Psoas muscle (tissue), 8 donors: ENCODE data around the gene MOB3B. TPM values are rescaled to one million over a fixed set of nuclear protein-coding genes. Genes with fewer than 3 reads are reported as not detected.

ENCODE experiments used
- ATAC-seq, 4 donors: fragments of 200-7000 bp; cut with Tn5 transposase; one replicate each; pipeline ENCODE4 v1.9.1; 2020; ENCODE audit warnings: moderate library complexity in 3 of 4, mild to moderate bottlenecking in 2 of 4
- DNase-seq, 2 donors: peaks; one replicate each; pipeline ENCODE4 v3.0.0-alpha.2; 2020
- H3K27ac ChIP-seq: fragments of 200-600 bp; one replicate; pipeline ENCODE4 v1.8.0; 2022
- H3K27me3 ChIP-seq, 3 donors: fragments of 200-600 bp in 1 of 3; one replicate each; pipeline versions ENCODE4 v1.6.1 to v1.8.0; 2013 to 2022; ENCODE audit warnings: low read length in 2 of 3, mild to moderate bottlenecking in 2 of 3, moderate library complexity in 1 of 3; ENCODE audit not compliant: insufficient read depth in 3 of 3
- H3K36me3 ChIP-seq, 2 donors: fragments of 200-600 bp in 1 of 2; one replicate each; pipeline versions ENCODE4 v1.6.1 to v1.8.0; 2013 to 2022; ENCODE audit warnings: low read depth in 1 of 2, mild to moderate bottlenecking in 1 of 2, moderate library complexity in 1 of 2; ENCODE audit not compliant: insufficient read depth in 1 of 2
- H3K4me1 ChIP-seq: fragments of 200-600 bp; one replicate; pipeline ENCODE4 v1.8.0; 2022
- H3K4me3 ChIP-seq: fragments of 200-600 bp; one replicate; pipeline ENCODE4 v1.8.0; 2022; ENCODE audit warnings: mild to moderate bottlenecking
- H3K9me3 ChIP-seq: fragments of 200-600 bp; one replicate; pipeline ENCODE4 v1.8.0; 2022
- WGBS, 3 donors: extraction: QIAGEN DNeasy Blood & Tissue Kit; methylation state at CpG; one replicate each; pipeline versions ENCODE4 v1.1.6 to v1.1.7; 2013; 5-methylcytosine and 5-hydroxymethylcytosine counted together
- intact Hi-C, 2 donors: fragments of 100-400 bp; cut with DNase I; formaldehyde crosslinking; loops; one replicate each; pipeline versions ENCODE4 v1.11.0 to v1.14.2; 2022
- polyA plus RNA-seq, 3 donors: library from polyadenylated mRNA; stranded (reverse); fragments of 200-250 nt; gene quantifications; one replicate each; pipeline ENCODE4 v1.2.3, GENCODE V29; 2013
- total RNA-seq, 4 donors: library from RNA; stranded (reverse); fragmentation: NEBNext Ultra II Directional in 2 of 4; extraction: Animal tissue kit (Norgen Biotek cat#: 25700) in 2 of 4; gene quantifications; one replicate each; pipeline versions ENCODE4 v1.2.1 to v1.2.4, GENCODE V29; 2021 to 2023
- TF ChIP-seq, protein P1 (sequence below): fragments of 200-600 bp; IDR thresholded peaks from one replicate; pipeline ENCODE4 v1.8.0; 2022; ENCODE audit warnings: antibody characterized with exemption
- donor health status: healthy with polysubstance abuse.
- donor health status: DM: no; HTN: no; CAD: no; lungs with moderate emphysema.
- donor health status: Bipolar disorder and iron deficiency.
- donor health status: healthy.
- donor health status: DM: yes; HTN: yes; CAD: no.
- donor health status: DM: no; HTN: no; CAD: no.
- donor health status: DM: no; HTN: no; CAD: no.
- donor health status: DM: yes; HTN: yes; CAD: no.

MOB3B gene
- total and polyA plus RNA-seq, 7 donors, result 0.57 to 4.5 (median 1.8) TPM

DNA sequence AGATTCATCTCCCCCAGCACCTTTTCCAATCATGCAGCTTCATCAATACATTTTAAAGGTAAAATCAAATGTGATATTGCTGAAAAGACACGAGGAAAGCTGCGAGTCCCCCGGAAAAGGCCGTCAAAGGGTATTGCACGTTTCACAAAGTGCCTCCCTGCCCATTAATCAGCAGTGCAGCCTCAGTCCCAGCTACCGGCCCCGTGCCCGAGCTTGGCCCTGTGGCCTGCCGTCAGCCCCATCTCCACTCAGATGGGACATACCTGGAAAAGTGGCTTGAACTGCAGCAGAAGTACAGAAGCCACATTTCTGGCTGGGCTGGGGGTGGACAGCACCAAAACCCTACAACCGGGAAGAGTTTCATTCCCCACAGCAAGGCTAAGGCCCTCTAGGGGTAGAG, 192.8 kb downstream of the MOB3B start:
- peaks cover 26% of the 10 kb centered on the region for H3K4me1 ChIP-seq
- 89 to 94% (median 92%) methylated on average over 10 of the region's 10 CpGs for WGBS, 3 donors
- no peaks in the 10 kb centered on the region for H3K27me3 ChIP-seq
- H3K27ac ChIP-seq, result no peak overlapping the region
- TF ChIP-seq, protein P1, sequence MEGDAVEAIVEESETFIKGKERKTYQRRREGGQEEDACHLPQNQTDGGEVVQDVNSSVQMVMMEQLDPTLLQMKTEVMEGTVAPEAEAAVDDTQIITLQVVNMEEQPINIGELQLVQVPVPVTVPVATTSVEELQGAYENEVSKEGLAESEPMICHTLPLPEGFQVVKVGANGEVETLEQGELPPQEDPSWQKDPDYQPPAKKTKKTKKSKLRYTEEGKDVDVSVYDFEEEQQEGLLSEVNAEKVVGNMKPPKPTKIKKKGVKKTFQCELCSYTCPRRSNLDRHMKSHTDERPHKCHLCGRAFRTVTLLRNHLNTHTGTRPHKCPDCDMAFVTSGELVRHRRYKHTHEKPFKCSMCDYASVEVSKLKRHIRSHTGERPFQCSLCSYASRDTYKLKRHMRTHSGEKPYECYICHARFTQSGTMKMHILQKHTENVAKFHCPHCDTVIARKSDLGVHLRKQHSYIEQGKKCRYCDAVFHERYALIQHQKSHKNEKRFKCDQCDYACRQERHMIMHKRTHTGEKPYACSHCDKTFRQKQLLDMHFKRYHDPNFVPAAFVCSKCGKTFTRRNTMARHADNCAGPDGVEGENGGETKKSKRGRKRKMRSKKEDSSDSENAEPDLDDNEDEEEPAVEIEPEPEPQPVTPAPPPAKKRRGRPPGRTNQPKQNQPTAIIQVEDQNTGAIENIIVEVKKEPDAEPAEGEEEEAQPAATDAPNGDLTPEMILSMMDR, result no peak
- no peaks in the 10 kb centered on the region for H3K36me3 ChIP-seq
- H3K4me3 ChIP-seq, result no peak overlapping the region
- intact Hi-C loops, result loop anchor here in 1 of 2 donors (5.0 to 10.0 kb wide), 3 partner anchors 35 to 98 kb away; no protein-coding TSS in a partner anchor
- no peaks in the 10 kb centered on the region for H3K9me3 ChIP-seq
- DNase-seq, result no peak
- ATAC-seq, result no peak

DNA sequence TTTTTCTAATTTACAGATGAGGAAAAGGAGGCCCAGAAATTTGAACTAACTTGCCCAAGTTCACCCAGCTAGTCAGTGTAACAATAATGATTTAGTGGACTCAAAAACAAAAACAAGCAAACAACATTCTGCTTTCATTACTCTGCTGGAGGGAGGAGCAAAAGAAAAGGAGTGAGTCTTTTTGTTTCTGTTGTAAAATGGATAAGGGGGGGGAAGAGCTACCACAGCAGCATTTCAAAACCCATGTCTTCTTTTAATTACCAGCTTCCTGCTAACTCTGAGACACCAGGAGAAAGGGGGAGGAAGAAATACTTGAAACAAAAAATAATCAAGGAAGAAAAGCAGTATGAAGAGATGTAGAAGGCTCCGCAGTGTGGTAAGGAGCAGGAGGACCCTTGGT, 193.5 kb downstream of the MOB3B start:
- TF ChIP-seq, protein P1, result no peak

DNA sequence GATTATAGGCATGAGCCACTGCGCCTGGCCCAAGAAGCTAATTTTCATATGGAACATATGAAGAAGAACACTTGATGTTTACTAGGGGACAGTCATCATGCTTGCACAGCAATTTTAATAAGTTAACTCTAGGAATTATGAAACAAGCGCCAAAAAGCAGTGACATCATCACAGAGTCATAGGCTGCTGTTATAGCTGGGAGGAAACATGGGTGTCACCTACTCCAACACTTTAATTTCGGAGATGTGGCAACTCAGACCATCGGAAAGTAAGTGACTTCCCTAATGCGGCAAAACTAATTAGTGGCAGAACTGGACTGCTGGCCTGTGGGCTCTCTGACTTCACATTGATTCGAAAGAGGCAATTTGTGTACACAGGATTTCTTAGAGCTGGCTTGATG, 194.5 kb downstream of the MOB3B start:
- Histone ChIP-seq H3K27me3 (no peaks in the 10 kb centered on the region), H3K4me3 (no peak overlapping the region), H3K36me3 (peaks cover 0 to 3% of the 10 kb centered on the region in 2 donors), H3K27ac (no peak overlapping the region), H3K4me1 (peaks cover 22% of the 10 kb centered on the region), H3K9me3 (no peaks in the 10 kb centered on the region)
- 82 to 87% (median 82%) methylated on average over 6 of the region's 6 CpGs for WGBS, 3 donors
- TF ChIP-seq, protein P1, result no peak
- ATAC-seq (no peak), DNase-seq (no peak)
- intact Hi-C loops, result loop anchor here in 1 of 2 donors (5.0 to 10.0 kb wide), 3 partner anchors 37 to 100 kb away; no protein-coding TSS in a partner anchor

More for the DNA sequence above, 193.5 kb downstream of the MOB3B start:
- H3K27ac ChIP-seq, result no peak overlapping the region
- no peak overlapping the region for H3K4me3 ChIP-seq
- no peaks in the 10 kb centered on the region for H3K27me3 ChIP-seq
- DNase-seq, result no peak
- no peaks in the 10 kb centered on the region for H3K9me3 ChIP-seq
- intact Hi-C loops, result loop anchor here in 1 of 2 donors (5.0 to 10.0 kb wide), 3 partner anchors 36 to 99 kb away; no protein-coding TSS in a partner anchor
- no peak for ATAC-seq
- H3K4me1 ChIP-seq, result peaks cover 26% of the 10 kb centered on the region
- H3K36me3 ChIP-seq, result no peaks in the 10 kb centered on the region
- WGBS, 3 donors, result 93 to 100% (median 96%) methylated on average over 1 of the region's 1 CpG

DNA sequence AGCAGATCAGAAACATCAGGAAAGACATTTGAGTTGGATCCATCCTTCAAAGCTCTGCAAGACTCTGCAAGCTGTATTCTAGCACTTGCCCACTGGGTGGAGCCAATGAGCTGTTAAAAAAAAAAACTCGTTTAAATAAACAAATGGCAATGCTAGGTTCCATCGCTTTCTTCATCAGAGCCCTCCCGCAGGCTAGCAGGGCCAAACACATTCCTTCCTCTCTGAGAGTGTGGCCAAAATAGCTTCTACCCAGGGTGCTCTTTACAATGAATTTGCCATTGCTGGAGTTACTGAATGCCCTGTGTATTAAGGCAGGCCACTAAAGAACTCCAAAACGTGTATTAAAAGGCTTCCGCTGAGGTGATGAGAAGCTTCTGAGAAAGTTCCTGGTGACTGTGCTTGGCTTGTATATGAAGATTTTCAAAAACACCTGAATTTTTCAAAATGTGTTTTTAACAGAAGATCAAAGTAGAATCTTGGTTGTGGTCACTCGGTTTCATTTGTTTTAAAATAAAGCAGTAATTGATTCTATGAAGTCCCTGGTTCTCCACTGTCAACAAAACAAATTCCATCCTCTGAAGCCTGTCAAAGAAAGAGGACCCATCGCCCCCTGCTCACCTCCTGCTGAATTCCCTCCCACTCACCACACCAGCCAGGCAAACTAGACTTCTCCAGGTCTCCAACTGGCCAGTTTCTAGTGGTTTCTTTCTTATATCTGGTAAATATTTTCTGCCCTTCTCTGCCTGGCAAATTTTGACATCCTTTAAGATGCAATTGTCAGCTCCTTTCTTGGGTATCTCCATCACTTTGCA, 196.2 kb downstream of the MOB3B start:
- WGBS, 3 donors, result 30 to 38% (median 32%) methylated on average over 7 of the region's 7 CpGs
- TF ChIP-seq, protein P1, result peak; percentile 92
- Histone ChIP-seq H3K27ac (peak overlapping the region; percentile 2), H3K4me1 (peaks cover 16% of the 10 kb centered on the region), H3K4me3 (no peak overlapping the region), H3K27me3 (no peaks in the 10 kb centered on the region), H3K9me3 (no peaks in the 10 kb centered on the region), H3K36me3 (peaks cover 0 to 5% of the 10 kb centered on the region in 2 donors)
- ATAC-seq (peak; percentile 86 to 97 (median 93)), DNase-seq (peak; percentile 49 to 74)
- intact Hi-C loops, result loop anchor here (1.0 to 10.0 kb wide), 5 partner anchors 61 to 219 kb away; partner anchors contain the start of gene MOB3B (in 2 of the 2)
